GM21528 (cell line): ENCODE results near the gene MYORG.

Experiments
- ATAC-seq: cut with Tn5 transposase; IDR thresholded peaks from one replicate; pipeline ENCODE4 v1.9.1; 2021; ENCODE audit warnings: mild to moderate bottlenecking, moderate library complexity; ENCODE audit not compliant: unreplicated experiment, low FRiP score

The MYORG gene

DNA sequence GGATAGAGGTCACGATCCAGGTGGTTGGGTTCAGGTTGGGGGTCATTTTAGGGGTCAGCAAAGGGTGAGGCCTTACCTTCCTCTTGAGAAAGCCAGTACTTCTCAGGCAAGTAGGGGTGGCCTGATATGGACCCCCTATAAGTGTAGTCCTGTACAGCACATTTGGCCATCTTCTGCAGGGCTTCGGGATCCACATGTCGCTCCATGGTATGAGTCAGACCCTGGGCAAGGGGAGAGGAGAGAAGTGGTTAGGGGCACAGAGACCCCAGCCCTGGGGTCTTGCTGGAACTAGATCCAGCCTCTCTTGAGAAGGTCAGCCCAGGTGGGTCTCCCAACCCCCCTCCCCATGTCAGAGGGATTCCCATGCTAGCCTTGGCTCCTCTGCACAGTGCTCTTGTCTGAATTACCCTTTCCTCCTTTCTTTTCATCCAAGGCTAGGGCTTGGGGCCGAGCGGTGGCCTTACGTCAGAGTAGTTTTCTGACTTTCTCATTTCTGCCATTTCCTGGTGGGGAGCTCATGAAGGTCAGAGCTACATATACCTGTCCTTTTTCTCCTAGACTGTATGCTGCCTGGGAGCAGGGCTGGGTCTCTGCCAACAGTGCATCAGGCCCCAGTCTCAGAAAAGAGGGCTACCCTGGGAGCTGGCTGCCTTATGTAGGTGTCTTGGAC lies 9.0 kb upstream of the MYORG start:
- no peak for ATAC-seq

DNA sequence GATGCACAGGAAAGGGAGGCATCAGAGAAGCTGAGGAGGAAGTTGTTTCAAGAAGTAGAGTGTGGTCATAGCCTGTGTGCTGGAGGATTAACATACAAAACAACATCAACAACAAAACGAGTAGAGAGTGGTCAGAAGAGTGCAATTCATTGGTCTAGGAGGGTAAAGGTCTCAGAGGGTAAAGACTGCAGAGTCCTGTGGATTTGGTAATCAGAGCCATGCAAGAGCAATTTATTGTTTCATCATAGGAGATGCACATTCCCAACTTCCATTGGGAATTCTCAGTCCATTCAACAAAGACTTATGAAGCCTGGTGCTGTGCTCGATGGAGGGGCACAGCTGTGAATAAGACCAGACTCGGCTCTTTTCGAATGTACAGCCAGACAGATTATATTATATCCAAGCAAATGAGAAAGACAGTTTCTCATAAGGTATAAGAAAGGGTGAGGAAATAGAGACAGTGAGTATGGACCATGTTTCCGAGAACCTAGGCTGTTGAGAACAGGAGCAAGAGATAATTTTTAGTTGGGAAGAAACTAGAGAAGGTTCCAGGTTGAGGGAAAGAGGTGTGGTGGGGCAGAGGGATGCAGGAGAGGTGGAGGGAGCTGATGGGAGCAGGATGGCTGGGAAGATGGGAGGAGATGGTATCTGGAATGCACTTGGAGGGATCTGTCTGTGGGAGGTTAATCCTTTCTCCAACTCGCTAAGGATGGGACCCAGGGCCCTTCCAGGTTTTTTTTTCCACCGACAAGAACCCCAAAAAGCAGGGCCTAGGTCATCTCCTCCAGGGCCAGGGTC lies 7.9 kb upstream of the MYORG start:
- no peak for ATAC-seq

DNA sequence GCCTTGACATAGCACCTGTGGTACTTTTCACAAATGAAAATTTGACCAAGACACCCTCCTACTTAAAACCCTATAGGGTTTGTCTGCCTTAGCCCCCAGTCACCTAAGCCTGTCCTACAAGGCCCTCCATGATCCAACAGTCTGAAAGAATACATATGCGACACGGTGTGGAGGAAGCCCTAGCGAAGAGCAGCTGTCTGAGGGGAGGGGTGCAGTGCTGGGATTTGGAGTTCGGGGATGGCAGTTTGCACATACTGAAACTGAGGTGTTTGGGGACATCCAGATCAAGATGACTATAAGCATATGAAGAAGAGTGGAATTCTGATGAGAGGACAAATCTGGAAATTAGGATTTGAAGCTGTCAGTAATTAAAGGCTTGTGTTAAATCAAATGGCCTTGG lies 7.2 kb upstream of the MYORG start:
- no peak for ATAC-seq

DNA sequence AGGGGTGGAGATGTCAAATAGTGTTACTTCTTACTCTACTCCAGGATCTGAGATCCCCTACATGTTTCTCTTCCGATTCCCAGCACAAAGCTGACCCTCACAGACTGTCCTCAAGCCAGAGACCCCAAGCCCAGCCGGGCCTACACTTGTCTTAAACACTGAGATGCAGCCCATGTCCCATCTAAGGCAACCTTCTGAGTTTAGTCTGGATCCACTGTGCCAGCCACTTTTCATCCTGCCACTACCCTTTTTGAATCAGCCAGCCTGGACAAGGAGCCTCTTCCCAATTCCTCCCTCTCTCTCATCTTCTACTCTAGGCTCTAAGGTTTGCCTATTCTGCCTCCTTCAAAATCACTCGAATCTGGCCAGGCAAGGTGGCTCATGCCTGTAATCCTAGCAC lies 6.2 kb upstream of the MYORG start:
- no peak for ATAC-seq

DNA sequence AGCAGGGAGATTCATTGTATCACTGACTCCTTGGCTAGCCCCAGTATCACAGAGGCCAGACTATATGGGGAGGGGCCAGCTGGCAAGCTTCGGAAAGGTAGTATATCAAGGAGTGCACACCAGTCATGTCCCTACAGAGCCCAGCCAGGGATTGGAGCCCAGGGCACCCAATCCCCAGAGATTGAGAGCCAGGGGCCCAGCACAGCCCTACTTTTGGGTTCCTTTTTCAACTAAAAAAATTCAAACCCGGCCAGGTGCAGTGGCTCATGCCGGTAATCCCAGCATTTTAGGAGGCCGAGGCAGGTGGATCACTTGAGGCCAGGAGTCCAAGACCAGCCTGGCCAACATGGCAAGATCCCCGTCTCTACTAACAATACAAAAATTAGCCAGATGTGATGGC lies 5.4 kb upstream of the MYORG start:
- ATAC-seq = no peak

DNA sequence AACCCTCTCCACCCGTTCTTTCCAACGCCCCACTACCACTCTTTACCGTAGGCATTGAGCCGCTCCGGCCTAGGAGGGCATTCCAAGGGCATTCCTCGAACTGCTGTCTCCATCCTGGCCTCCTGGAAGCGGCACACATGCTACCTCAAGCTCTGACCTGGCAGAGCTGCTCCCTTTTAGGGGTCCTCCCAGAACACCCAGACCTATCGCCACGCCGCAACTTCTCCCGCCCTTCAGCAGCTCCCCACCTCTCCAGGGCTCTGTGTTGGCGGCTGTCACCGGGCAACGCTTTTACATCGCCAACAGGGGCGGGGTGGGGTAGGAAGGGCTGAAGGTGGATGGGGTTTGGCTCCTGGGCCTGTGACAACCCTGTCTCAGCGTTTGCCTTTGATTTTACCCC lies 4.6 kb upstream of the MYORG start:
- ATAC-seq = no peak

DNA sequence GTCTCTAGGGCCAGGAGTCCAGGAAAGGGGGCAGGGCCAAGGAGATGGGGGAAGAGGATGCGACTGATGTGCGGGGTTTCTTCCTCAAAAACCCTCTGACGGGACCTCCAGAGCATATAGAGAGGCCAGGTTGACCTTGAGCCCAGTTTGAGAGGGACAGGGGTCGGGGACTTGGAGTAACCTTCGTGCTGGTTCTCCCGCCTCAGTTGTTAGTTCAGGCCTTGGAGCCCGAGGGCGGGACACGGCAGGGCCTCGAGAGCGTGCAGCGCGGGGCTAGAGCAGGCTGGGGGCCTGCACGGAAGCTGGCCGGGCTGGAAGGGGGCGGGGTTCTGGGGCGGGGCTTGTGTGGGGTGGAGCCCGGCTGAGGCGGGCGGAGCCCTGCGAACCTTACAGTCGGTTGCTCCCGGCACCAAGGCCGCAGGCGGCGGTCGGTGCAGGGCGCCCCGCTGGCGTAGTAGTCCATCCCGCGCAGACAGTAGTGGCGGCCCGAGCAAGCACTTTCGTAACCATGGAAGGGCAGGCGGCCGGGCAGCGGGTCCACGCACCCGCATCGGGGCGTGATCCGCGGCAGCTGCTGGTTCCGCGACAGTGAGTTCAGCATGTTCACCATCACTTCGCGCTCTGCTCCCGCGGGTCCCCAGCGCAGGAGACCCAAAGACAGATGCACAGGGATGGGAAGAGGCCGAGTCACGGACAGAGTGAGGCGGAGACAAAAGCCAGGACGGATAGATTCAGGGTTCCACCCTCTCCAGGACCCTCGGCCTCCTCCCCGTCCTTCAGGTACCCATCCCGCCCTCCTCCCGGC lies 4.0 kb upstream of the MYORG start:
- ATAC-seq = no peak

DNA sequence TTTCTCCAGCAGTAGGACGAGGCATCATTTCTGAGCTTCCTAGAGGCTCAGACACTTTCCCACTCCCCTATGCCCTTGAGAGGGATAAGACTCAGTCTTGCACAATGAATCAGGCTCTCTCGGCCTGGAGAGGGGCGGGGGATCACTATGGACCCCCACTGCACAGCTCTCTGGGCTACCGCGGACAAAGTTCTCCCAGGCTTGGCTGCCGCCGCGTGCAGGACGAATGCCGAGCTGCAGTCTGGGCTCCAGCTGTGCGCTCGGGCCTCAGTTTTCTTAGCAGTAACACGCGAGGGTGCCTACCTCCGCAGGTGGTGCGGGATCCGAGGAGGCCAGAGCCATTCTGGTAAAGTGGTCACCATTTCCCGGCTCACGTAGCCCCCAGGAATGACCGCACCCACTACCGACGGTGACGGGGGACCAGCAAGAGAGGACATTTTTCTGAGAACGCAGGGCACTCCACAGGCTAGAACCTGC lies 3.4 kb upstream of the MYORG start:
- ATAC-seq = no peak

DNA sequence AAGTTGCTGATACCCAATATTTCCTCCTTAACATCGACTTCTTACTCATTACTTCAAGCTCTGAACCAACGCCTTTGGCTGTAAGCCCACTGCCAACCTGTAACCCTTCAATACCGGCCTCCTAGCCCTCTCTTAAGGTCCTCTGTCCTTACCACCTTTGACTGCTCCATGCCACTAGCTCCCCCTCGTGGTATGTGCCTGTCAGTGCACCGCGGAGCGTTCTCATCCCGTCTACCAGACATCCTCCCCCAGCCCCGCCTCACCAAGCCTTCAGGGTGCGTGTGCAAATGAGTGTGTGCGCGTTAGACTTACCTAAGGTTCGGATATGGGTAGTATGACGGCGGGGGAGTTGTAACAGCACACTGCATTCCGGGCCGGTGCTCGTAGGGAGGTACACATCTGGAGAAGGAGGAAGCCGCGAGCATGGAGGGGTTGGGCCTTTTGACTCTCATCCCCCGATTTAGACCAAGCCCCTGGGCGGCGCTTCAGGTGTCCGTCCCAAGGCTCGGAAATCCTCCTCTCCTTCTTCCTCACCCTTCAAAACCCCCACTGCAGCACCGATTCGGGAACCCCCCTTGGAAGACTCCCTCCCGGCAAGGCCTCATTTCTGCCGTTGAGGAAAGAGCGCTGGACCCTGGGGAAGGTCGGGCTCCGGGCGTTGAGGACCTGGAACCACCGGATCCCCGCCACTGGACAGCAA lies 2.8 kb upstream of the MYORG start:
- no peak for ATAC-seq

DNA sequence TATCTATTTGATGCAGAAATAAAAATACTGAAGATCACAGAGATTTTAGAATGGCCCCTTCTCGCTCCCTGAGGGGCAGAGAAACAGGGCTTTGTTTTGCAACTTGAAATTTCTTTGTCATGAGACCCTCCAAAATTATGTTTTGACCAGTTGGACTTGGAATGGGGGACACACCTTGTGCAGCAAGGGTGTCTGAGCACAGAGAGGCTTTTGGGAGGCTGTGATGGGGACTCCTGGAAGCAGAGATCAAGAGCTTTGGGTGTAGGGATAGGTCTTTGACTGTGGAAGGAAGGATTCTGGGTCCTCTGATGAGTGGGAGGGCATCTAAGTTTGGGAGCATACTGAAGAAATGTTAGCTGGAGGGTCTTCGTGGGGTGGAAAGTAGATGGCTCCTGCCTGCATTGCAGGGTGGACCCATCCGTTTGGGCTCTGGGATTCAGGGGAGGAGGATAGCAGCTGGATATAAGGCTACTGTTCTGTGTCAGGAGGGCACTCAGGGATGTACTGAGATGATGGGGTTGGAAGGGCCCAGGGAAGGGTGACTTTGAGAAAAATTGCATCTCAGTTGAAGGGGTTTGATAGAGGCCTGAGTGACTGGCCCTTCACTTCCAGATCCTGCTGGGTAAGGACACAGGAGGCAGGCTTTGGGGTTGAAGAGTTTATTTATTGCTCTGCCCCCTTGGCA lies 1.8 kb upstream of the MYORG start:
- no peak for ATAC-seq

DNA sequence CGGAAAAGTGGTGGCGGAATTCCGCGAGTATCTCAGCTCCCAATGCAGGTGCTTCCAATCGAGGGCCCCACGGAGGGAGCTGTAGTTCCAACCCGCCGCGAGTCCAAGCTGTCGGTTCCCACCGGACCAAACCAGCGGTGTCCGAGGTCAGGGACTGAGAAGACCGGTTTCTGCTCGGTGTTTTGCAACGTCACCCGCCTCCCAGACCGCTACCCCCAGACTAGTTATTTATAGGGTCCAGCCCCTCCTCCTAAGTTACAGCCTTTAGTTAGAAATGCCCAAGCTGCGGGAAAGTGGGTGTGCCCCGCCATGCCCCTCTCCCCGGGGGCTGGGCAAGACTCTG lies 677 bp upstream of the MYORG start:
- ATAC-seq = no peak

DNA sequence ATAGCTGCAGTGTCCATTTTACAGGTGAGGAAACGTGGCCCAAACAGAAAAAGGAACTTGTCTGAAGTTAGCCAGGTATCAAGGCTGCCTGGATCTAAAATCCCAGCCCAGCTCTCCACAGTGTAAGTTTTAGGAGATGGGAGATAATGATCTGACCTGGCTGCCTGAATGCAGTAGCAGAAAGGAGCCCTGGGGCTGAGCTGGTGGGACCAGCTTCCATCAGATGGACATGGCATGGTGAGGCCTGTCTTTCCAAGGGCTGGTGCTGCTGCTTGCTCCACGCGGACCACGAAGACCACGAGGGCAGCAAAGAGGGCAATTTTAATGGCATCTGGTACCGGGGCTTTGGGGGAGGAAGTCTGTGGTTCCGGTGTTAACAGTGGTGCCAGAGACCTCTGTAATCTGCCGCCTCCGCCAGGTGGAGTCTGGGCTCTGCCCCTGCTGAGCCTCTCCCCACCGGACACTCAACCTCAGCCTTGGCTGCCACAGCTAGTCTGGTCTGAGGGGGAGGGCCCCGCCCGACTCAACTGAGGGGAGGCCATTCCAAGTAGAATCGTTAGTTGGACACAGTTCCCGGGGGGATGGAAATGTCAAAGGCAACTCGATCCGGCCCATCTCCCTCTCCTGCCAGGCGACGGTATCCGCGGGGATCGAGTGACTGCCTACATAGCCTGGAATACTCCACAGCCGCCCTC lies 650 bp downstream of the MYORG start:
- ATAC-seq = peak; percentile 32

DNA sequence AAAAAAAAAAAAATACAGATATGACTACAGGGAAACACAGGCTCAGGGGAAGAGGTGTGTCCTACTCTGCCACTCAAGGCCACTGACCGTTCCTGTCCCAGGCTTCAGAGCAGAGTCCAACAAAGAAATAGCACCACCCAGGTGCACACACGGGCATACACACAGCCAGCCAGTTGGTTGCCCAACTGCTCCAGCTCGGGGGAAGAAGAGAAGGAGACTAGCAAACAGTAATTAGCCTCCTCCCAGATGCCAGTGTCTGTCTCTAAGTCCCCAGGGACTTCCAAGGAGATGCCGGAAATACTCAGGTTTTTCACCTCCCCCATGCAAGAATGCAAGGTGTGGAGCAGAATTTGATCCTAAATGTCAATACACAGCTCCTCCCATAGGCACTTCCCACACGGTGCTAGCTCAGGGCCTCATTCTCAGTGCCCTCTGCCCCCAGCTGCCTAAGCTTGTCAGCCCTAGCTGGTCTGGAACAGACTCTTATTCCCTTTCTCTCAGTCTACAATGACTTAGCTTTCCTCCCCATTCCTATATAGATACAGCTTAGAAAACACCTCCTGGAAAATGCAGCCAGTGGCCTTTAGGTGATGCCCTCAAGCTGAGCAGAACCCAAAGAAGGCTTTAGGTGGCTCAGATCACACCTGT lies 1.7 kb downstream of the MYORG start:
- no peak for ATAC-seq

DNA sequence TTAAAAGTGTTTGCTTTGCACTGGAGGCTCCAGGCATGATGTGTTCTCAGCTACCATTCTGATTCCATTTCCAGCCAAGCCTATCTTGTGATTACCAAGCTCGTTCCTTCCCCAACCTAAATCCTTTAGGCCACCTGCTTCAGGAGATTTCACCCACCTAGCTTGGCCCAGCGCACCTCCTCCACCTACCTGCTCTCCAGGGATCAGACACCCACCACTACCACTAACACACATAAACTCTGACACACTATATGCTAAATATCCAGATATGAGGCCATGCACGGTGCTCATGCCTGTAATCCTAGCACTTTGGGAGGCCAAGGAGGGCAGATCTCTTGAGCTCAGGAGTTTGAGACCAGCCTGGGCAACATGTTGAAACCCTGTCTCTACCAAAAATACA lies 2.4 kb downstream of the MYORG start:
- ATAC-seq = no peak

DNA sequence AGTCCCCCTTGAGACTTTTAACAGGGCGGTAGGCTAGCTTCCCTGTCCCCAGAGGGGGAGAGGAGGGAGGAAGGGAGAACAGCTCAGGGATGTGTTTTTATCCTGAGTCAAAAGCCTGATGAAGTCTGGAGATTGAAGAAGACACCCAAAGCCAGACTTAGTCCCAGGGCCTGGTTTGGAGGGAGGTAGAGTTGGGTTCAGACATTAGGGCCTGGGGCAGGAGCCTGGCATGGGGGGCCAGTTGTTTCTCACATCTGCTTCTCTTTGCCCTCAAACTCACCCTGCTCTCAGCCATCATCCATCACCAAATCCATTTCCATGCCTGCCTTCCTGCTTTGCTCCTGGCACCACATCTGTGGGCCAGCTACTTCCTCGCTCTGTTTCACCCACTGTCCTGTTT lies 2.9 kb downstream of the MYORG start:
- ATAC-seq = no peak

DNA sequence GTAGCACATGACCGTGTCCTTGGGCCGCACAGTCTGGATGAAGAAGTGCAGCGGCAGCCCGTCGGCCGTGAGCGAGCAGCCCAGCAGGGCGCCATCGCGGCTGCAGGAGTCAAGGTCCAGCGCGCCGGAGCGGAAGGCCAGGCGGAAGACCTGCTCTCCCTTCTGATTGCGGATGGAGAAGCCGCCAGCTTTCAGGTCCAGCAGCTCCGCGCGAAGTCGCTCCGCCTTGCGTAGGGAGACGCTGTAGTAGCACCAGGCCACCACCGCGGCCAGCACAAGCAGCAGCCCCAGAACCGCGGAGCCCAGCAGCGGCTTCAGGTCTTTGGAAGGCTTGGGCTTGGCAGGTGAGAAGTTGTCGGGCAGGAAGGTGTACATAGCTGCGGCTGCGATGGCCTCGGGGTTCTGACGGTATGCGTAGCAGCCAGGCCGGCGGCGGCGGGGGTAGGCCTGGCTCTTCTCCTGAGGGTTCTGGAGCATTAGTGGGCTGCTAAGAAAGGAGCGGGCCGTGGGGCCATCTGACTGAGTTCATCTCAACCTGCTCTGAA lies 4.2 kb downstream of the MYORG start:
- no peak for ATAC-seq

DNA sequence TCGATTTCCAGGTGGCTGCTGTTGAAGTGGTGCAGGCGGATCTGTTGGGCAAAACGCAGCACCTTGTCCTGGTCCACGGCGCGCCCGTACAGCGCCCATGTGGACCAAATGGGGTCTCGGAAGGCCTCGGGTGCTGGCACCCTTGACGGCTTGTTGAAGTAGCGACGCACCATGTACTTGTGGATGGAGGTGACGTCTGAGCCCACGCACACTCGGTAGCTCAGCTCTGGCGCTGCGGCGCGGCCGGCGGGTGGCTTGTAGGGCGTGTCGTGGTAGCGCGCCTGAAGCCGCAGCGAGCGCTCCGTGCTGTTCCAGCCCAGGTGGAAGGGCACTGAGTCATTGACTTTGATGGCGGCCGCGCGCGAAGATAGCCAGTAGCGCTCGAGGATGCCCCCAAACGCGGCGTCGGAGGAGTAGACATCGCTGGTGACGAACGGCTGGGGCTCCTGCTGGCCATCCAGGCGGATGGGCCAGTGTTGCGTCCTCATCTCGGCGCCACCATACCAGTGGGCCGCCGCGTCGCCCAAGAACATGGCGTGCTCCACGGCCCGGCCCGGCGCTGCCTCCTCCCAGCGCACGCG lies 4.7 kb downstream of the MYORG start:
- no peak for ATAC-seq
